ENCODE results near the gene NPTX2.

GRCh38 chr7:98626460-98627412, 9.7 kb downstream of the NPTX2 start:
- no peak for TF ChIP-seq EZH2phosphoT487 (IDR thresholded peaks at IDR 0.05; ENCODE audit: borderline replicate concordance, low read depth, low read length)
- TF ChIP-seq, protein P1, sequence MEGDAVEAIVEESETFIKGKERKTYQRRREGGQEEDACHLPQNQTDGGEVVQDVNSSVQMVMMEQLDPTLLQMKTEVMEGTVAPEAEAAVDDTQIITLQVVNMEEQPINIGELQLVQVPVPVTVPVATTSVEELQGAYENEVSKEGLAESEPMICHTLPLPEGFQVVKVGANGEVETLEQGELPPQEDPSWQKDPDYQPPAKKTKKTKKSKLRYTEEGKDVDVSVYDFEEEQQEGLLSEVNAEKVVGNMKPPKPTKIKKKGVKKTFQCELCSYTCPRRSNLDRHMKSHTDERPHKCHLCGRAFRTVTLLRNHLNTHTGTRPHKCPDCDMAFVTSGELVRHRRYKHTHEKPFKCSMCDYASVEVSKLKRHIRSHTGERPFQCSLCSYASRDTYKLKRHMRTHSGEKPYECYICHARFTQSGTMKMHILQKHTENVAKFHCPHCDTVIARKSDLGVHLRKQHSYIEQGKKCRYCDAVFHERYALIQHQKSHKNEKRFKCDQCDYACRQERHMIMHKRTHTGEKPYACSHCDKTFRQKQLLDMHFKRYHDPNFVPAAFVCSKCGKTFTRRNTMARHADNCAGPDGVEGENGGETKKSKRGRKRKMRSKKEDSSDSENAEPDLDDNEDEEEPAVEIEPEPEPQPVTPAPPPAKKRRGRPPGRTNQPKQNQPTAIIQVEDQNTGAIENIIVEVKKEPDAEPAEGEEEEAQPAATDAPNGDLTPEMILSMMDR (conservative IDR thresholded peaks at IDR 0.05; ENCODE audit: low read length): no peak

Data from OCI-LY7 (cell line).